HEK293T (cell line): ENCODE results near the gene U2AF1L4.

Experiments used
- CTCF ChIA-PET: fragments of 350-600 bp; formaldehyde crosslinking; extraction: SDS; loops from one replicate; lab custom pipeline; 2021; ENCODE audit warnings: antibody characterized with exemption, inconsistent platforms; lab: Yijun Ruan, JAX
- POLR2A ChIA-PET: fragments of 350-600 bp; formaldehyde crosslinking; extraction: SDS; loops from one replicate; lab custom pipeline; 2020; ENCODE audit warnings: antibody characterized with exemption, inconsistent platforms; lab: Yijun Ruan, JAX
- DNase-seq: peaks from one replicate; pipeline ENCODE4 v3.0.0; 2012; ENCODE audit warnings: mixed read lengths; ENCODE audit errors: extremely low spot score
- ARNT ChIP-seq: fragments of 450-650 bp; IDR thresholded peaks from 2 replicates; pipeline ENCODE4 v1.6.1; 2017; ENCODE audit warnings: mild to moderate bottlenecking
- BHLHE40 ChIP-seq: fragments of 450-650 bp; IDR thresholded peaks from 2 replicates; pipeline ENCODE4 v1.6.1; 2016; ENCODE audit warnings: mild to moderate bottlenecking, moderate library complexity, borderline replicate concordance
- CTBP1 ChIP-seq: fragments of 450-650 bp; IDR thresholded peaks from 2 replicates; pipeline ENCODE4 v1.6.1; 2016; ENCODE audit warnings: borderline replicate concordance
- ELF4 ChIP-seq: fragments of 450-650 bp; IDR thresholded peaks from 2 replicates; pipeline ENCODE4 v1.6.1; 2017; ENCODE audit warnings: antibody characterized with exemption
- FOXA1 ChIP-seq: fragments of 450-650 bp; IDR thresholded peaks from 2 replicates; pipeline ENCODE4 v1.6.1; 2016; ENCODE audit warnings: mild to moderate bottlenecking
- FOXK2 ChIP-seq: fragments of 450-650 bp; IDR thresholded peaks from 2 replicates; pipeline ENCODE4 v1.6.1; 2016; ENCODE audit warnings: mild to moderate bottlenecking
- FOXM1 ChIP-seq: fragments of 450-650 bp; IDR thresholded peaks from 2 replicates; pipeline ENCODE4 v1.6.1; 2017; ENCODE audit warnings: mild to moderate bottlenecking, borderline replicate concordance
- HDGF ChIP-seq: fragments of 450-650 bp; IDR thresholded peaks from 2 replicates; pipeline ENCODE4 v1.6.1; 2017; ENCODE audit warnings: antibody characterized with exemption, borderline replicate concordance
- L3MBTL2 ChIP-seq: fragments of 450-650 bp; conservative IDR thresholded peaks from 2 replicates; pipeline ENCODE4 v1.6.1; 2016; ENCODE audit warnings: mild to moderate bottlenecking
- LEF1 ChIP-seq: fragments of 450-650 bp; IDR thresholded peaks from 2 replicates; pipeline ENCODE4 v1.6.1; 2017; ENCODE audit warnings: mild to moderate bottlenecking, borderline replicate concordance
- NFRKB ChIP-seq: fragments of 450-650 bp; IDR thresholded peaks from 2 replicates; pipeline ENCODE4 v1.6.1; 2016; ENCODE audit warnings: mild to moderate bottlenecking, moderate library complexity
- PKNOX1 ChIP-seq: fragments of 450-650 bp; IDR thresholded peaks from 2 replicates; pipeline ENCODE4 v1.6.1; 2016
- SP1 ChIP-seq: fragments of 450-650 bp; IDR thresholded peaks from 2 replicates; pipeline ENCODE4 v1.6.1; 2017
- SUZ12 ChIP-seq: fragments of 450-650 bp; IDR thresholded peaks from 2 replicates; pipeline ENCODE4 v1.6.1; 2016; ENCODE audit warnings: mild to moderate bottlenecking
- TARDBP ChIP-seq: fragments of 450-650 bp; IDR thresholded peaks from 2 replicates; pipeline ENCODE4 v1.6.1; 2016
- ZNF384 ChIP-seq: fragments of 450-650 bp; IDR thresholded peaks from 2 replicates; pipeline ENCODE4 v1.6.1; 2016

Gene U2AF1L4

GRCh38 chr19:35781650-35782049 lies 36.4 kb upstream of the U2AF1L4 start:
- POLR2A ChIA-PET = no interaction called here
- no peak for DNase-seq
- CTCF ChIA-PET = no interaction called here

GRCh38 chr19:35780717-35781116 lies 35.5 kb upstream of the U2AF1L4 start:
- ChIA-PET POLR2A (no interaction called here), CTCF (no interaction called here)
- DNase-seq = no peak
- TF ChIP-seq NFRKB (no peak), L3MBTL2 (no peak), SP1 (no peak), CTBP1 (no peak), ELF4 (no peak), HDGF (no peak), TARDBP (no peak)

More at GRCh38 chr19:35781650-35782049, 36.4 kb upstream of the U2AF1L4 start:
- TF ChIP-seq CTBP1 (no peak), ZNF384 (no peak), ARNT (no peak), LEF1 (no peak), FOXA1 (no peak), TARDBP (no peak), SP1 (no peak), L3MBTL2 (no peak), HDGF (no peak), ELF4 (no peak), FOXM1 (no peak), NFRKB (no peak), BHLHE40 (no peak), SUZ12 (no peak), PKNOX1 (no peak), FOXK2 (no peak)

GRCh38 chr19:35780058-35780457 lies 34.8 kb upstream of the U2AF1L4 start:
- TF ChIP-seq BHLHE40 = no peak
- no peak for TF ChIP-seq HDGF
- no peak for DNase-seq
- POLR2A ChIA-PET = interaction anchor here (0.7 kb wide), 1 partner anchor 10 kb away, joined by 3 read pairs; no protein-coding TSS in a partner anchor
- CTCF ChIA-PET = no interaction called here

GRCh38 chr19:35779033-35779432 lies 33.8 kb upstream of the U2AF1L4 start:
- POLR2A ChIA-PET = no interaction called here

GRCh38 chr19:35777961-35778360 lies 32.7 kb upstream of the U2AF1L4 start:
- TF ChIP-seq TARDBP (no peak), ARNT (no peak)
- DNase-seq = no peak
- ChIA-PET CTCF (no interaction called here), POLR2A (no interaction called here)

More at GRCh38 chr19:35779033-35779432, 33.8 kb upstream of the U2AF1L4 start:
- CTCF ChIA-PET = no interaction called here
- DNase-seq = no peak
- TF ChIP-seq HDGF = no peak
- TF ChIP-seq BHLHE40 = no peak
- no peak for TF ChIP-seq LEF1
- no peak for TF ChIP-seq SUZ12
- no peak for TF ChIP-seq PKNOX1
- no peak for TF ChIP-seq CTBP1
- TF ChIP-seq TARDBP = no peak
- TF ChIP-seq ELF4 = no peak

- TF ChIP-seq LEF1 = no peak
- no peak for TF ChIP-seq SP1
- no peak for TF ChIP-seq ELF4
- TF ChIP-seq ZNF384 = no peak
- no peak for TF ChIP-seq TARDBP
- TF ChIP-seq PKNOX1 = no peak
- TF ChIP-seq SUZ12 = no peak
- no peak for TF ChIP-seq CTBP1
- no peak for TF ChIP-seq L3MBTL2
- TF ChIP-seq FOXA1 = no peak
- no peak for TF ChIP-seq BHLHE40
- TF ChIP-seq ARNT = no peak
- no peak for TF ChIP-seq HDGF
- TF ChIP-seq NFRKB = no peak
- TF ChIP-seq FOXK2 = no peak
- ChIA-PET CTCF (no interaction called here), POLR2A (no interaction called here)
- DNase-seq = no peak
These were observed 32.0 kb upstream of the U2AF1L4 start for GRCh38 chr19:35777086-35777841.
